Measurements from ENCODE around the gene CCNF. TPM values are rescaled to one million over a fixed set of nuclear protein-coding genes. Genes with fewer than 3 reads are reported as not detected.
A peak's percentile ranks its signal among the peaks of the same experiment; 100 is the strongest.
"Not testable (repeated sequence)": the region's sequence is repeated elsewhere in the genome, so short reads cannot be mapped to it uniquely, and the experiment has no call there.

The CCNF gene
- polyA plus RNA-seq, 2 of the 4 experiments (the other 2 are of a cell fraction), result 6.5 to 14.4 TPM

GRCh38 chr16:2439598-2439997 lies 10.4 kb downstream of the CCNF start:
- WGBS (ENCODE audit: missing lambda C conversion rate), result 92% methylated on average over 11 of the region's 11 CpGs
- Histone ChIP-seq H3K4me1 (no peaks in the 10 kb centered on the region), H3K27ac (no peak overlapping the region), H3K4me2 (no peak overlapping the region), H3K9me3 (no peaks in the 10 kb centered on the region), H3K4me3 (no peak overlapping the region)
- POLR2A ChIA-PET, result no interaction called here
- CTCF ChIA-PET, result interaction anchor here (0.6 to 5.0 kb wide), 4 partner anchors 11 to 62 kb away, joined by 3 to 35 read pairs (median 4); partner anchors contain the start of gene CCNF
- TF ChIP-seq ZFP36 (IDR thresholded peaks at IDR 0.05; ENCODE audit: borderline replicate concordance, partially characterized antibody) (no peak), CHD4 (IDR thresholded peaks at IDR 0.05; ENCODE audit: borderline replicate concordance) (no peak), ZC3H11A (IDR thresholded peaks at IDR 0.05) (no peak), HDAC2 (IDR thresholded peaks at IDR 0.05) (no peak), CEBPB (IDR thresholded peaks at IDR 0.05) (no peak), USF2 (IDR thresholded peaks at IDR 0.05) (no peak), PBX3 (IDR thresholded peaks at IDR 0.05) (no peak), CTCF (IDR thresholded peaks at IDR 0.05) (no peak)
- DNase-seq (ENCODE audit: low read depth in 1 of 2, low spot score in 1 of 2) (no peak), ATAC-seq (peak in 1 of 2 experiments; percentile 43; a peak in 1 of 6 replicates), FAIRE-seq (no peak)

- ATAC-seq; FAIRE-seq; DNase-seq (ENCODE audit: low read depth in 1 of 2, low spot score in 1 of 2); H3K4me3 ChIP-seq; H3K27ac ChIP-seq; H3K9me3 ChIP-seq; H3K4me1 ChIP-seq; POLR2A ChIA-PET; H3K4me2 ChIP-seq: not testable (repeated sequence)
- 93% methylated on average over 15 of the region's 15 CpGs for WGBS (ENCODE audit: missing lambda C conversion rate)
- CTCF ChIA-PET, result interaction anchor here (1.4 to 5.0 kb wide), 2 partner anchors 13 kb away, joined by 3 to 35 read pairs; partner anchors contain the start of gene CCNF
Observed at GRCh38 chr16:2441143-2441804, 12.0 kb downstream of the CCNF start.

- FAIRE-seq, result no peak
Observed at GRCh38 chr16:2443555-2443954, 14.3 kb downstream of the CCNF start.

More at GRCh38 chr16:2443555-2443954, 14.3 kb downstream of the CCNF start:
- 90% methylated on average over 9 of the region's 9 CpGs for WGBS (ENCODE audit: missing lambda C conversion rate)
- no peak overlapping the region for H3K4me2 ChIP-seq
- ATAC-seq (no peak), DNase-seq (ENCODE audit: low read depth in 1 of 2, low spot score in 1 of 2) (no peak)
- H3K27ac ChIP-seq, result no peak overlapping the region
- no peaks in the 10 kb centered on the region for H3K9me3 ChIP-seq
- TF ChIP-seq FOXS1 (CRISPR knock-in tag; IDR thresholded peaks at IDR 0.05) (no peak), RFX5 (IDR thresholded peaks at IDR 0.05) (no peak), KDM1A (IDR thresholded peaks at IDR 0.05; ENCODE audit: low read depth) (no peak), HOXA7 (CRISPR knock-in tag; IDR thresholded peaks at IDR 0.05) (no peak), ZSCAN20 (CRISPR knock-in tag; IDR thresholded peaks at IDR 0.05) (no peak), HEYL (CRISPR knock-in tag; IDR thresholded peaks at IDR 0.05) (no peak), NFE2L2 (conservative IDR thresholded peaks at IDR 0.05; ENCODE audit: low read length) (no peak), CEBPB (IDR thresholded peaks at IDR 0.05) (no peak), NR3C1 (IDR thresholded peaks at IDR 0.05) (no peak), MAZ (IDR thresholded peaks at IDR 0.05; ENCODE audit: borderline replicate concordance, low read depth, low read length) (no peak), EHF (CRISPR knock-in tag; IDR thresholded peaks at IDR 0.05) (no peak), HDAC2 (IDR thresholded peaks at IDR 0.05) (no peak), PBX3 (IDR thresholded peaks at IDR 0.05) (no peak), MAFK (IDR thresholded peaks at IDR 0.05; ENCODE audit: partially characterized antibody) (no peak), FOSB (CRISPR knock-in tag; IDR thresholded peaks at IDR 0.05) (no peak), POLR2AphosphoS2 (conservative IDR thresholded peaks at IDR 0.05; ENCODE audit: low read length) (no peak), EP300 (IDR thresholded peaks at IDR 0.05) (no peak)
- TF ChIP-seq, protein P1, sequence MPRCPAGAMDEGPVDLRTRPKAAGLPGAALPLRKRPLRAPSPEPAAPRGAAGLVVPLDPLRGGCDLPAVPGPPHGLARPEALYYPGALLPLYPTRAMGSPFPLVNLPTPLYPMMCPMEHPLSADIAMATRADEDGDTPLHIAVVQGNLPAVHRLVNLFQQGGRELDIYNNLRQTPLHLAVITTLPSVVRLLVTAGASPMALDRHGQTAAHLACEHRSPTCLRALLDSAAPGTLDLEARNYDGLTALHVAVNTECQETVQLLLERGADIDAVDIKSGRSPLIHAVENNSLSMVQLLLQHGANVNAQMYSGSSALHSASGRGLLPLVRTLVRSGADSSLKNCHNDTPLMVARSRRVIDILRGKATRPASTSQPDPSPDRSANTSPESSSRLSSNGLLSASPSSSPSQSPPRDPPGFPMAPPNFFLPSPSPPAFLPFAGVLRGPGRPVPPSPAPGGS (IDR thresholded peaks at IDR 0.05), result no peak
- TF ChIP-seq, protein P2, sequence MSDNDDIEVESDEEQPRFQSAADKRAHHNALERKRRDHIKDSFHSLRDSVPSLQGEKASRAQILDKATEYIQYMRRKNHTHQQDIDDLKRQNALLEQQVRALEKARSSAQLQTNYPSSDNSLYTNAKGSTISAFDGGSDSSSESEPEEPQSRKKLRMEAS (IDR thresholded peaks at IDR 0.05), result no peak
- no peak overlapping the region for H3K4me3 ChIP-seq
- H3K4me1 ChIP-seq, result peaks cover 4% of the 10 kb centered on the region; the same call in 1 of the 3 replicates
- CTCF ChIA-PET, result interaction anchor here (0.7 to 1.0 kb wide), 3 partner anchors 9 to 58 kb away, joined by 3 read pairs; no protein-coding TSS in a partner anchor
- POLR2A ChIA-PET, result no interaction called here
